Measurements from ENCODE around the gene COX7A2L. TPM values are rescaled to one million over a fixed set of nuclear protein-coding genes. Genes with fewer than 3 reads are reported as not detected.

Gene COX7A2L
- total RNA-seq, 6 donors from 2014 or later: 57.0 to 123 (median 85.7) TPM

DNA sequence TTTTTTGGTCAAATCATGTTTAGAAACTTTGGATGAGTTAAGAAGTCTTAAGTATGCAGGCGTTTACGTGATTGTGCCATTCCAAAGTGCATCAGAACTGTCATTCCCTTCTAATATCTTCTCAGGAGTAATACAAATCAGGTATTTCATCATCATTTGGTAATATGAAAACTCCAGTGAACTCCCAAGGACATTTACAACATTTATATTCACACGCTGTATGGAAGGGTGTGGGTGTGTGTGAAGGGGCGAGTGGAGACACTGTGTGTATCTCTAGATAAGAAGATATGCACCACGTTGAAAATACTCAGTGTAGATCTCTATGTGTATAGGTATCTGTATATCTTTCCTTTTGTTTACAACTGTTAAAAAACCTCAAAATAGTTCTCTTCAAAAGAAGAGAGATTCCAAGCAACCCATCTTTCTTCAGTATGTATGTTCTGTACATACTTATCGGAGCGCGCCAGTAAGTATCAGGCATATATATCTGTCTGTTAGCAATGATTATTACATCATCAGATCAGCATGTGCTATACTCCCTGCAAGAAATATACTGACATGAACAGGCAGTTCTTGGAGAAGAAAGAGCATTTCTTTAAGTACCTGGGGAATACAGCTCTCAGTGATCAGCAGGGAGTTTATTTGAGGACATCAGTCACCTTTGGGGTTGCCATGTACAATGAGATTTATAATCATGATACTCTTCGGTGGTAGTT is 29.3 kb downstream of the COX7A2L start:
- Histone ChIP-seq H3K27me3 (no peaks in the 10 kb centered on the region), H3K9me3 (no peaks in the 10 kb centered on the region), H3K27ac (no peak overlapping the region), H3K36me3 (peaks cover 0 to 83% (median 23%) of the 10 kb centered on the region in 4 donors), H3K4me3 (no peak overlapping the region), H3K4me1 (no peaks in the 10 kb centered on the region)
- TF ChIP-seq POLR2A (IDR thresholded peaks at IDR 0.05) (no peak), POLR2AphosphoS5 (IDR thresholded peaks at IDR 0.05) (no peak), EP300 (IDR thresholded peaks at IDR 0.05) (no peak)
- TF ChIP-seq, protein P1, sequence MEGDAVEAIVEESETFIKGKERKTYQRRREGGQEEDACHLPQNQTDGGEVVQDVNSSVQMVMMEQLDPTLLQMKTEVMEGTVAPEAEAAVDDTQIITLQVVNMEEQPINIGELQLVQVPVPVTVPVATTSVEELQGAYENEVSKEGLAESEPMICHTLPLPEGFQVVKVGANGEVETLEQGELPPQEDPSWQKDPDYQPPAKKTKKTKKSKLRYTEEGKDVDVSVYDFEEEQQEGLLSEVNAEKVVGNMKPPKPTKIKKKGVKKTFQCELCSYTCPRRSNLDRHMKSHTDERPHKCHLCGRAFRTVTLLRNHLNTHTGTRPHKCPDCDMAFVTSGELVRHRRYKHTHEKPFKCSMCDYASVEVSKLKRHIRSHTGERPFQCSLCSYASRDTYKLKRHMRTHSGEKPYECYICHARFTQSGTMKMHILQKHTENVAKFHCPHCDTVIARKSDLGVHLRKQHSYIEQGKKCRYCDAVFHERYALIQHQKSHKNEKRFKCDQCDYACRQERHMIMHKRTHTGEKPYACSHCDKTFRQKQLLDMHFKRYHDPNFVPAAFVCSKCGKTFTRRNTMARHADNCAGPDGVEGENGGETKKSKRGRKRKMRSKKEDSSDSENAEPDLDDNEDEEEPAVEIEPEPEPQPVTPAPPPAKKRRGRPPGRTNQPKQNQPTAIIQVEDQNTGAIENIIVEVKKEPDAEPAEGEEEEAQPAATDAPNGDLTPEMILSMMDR (IDR thresholded peaks at IDR 0.05): no peak
- WGBS, 2 donors: 88% methylated on average over 9 of the region's 9 CpGs
- DNase-seq: no peak
- ATAC-seq (ENCODE audit: low FRiP score in 2 of 2): no peak

DNA sequence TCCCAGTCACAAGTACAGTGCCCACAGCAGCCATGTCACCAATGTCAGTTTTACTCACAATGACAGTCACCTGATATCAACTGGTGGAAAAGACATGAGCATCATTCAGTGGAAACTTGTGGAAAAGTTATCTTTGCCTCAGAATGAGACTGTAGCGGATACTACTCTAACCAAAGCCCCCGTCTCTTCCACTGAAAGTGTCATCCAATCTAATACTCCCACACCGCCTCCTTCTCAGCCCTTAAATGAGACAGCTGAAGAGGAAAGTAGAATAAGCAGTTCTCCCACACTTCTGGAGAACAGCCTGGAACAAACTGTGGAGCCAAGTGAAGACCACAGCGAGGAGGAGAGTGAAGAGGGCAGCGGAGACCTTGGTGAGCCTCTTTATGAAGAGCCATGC is 31.3 kb downstream of the COX7A2L start:
- Histone ChIP-seq H3K4me1 (no peaks in the 10 kb centered on the region), H3K36me3 (peaks cover 0 to 79% (median 21%) of the 10 kb centered on the region in 4 donors), H3K27ac (no peak overlapping the region), H3K4me3 (no peak overlapping the region), H3K27me3 (no peaks in the 10 kb centered on the region), H3K9me3 (no peaks in the 10 kb centered on the region)
- 95 to 97% methylated on average over 5 of the region's 5 CpGs for WGBS, 2 donors
- TF ChIP-seq, protein P1 (IDR thresholded peaks at IDR 0.05): no peak
- no peak for TF ChIP-seq EP300 (IDR thresholded peaks at IDR 0.05)
- TF ChIP-seq POLR2A (IDR thresholded peaks at IDR 0.05): no peak
- no peak for TF ChIP-seq POLR2AphosphoS5 (IDR thresholded peaks at IDR 0.05)
- ATAC-seq (ENCODE audit: low FRiP score in 2 of 2) (no peak), DNase-seq (no peak)

DNA sequence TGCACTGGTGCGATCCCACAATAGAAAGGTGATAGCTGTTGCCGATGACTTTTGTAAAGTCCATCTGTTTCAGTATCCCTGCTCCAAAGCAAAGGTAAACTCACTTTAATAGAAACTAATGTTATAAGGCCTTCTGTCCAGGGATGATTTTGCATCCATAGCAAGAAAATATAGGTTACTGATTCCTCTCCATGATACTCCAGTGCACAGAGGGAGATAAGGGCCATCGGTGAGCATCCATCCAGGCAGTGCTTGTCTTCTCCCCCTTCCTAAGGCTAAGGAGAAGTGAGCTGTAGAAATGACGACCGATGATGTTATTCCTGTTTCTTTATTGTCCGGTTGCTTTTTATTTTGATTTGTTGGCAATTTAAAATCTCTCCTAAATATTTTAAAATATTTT is 32.1 kb downstream of the COX7A2L start:
- Histone ChIP-seq H3K36me3 (peaks cover 0 to 71% (median 21%) of the 10 kb centered on the region in 4 donors), H3K9me3 (no peaks in the 10 kb centered on the region)

DNA sequence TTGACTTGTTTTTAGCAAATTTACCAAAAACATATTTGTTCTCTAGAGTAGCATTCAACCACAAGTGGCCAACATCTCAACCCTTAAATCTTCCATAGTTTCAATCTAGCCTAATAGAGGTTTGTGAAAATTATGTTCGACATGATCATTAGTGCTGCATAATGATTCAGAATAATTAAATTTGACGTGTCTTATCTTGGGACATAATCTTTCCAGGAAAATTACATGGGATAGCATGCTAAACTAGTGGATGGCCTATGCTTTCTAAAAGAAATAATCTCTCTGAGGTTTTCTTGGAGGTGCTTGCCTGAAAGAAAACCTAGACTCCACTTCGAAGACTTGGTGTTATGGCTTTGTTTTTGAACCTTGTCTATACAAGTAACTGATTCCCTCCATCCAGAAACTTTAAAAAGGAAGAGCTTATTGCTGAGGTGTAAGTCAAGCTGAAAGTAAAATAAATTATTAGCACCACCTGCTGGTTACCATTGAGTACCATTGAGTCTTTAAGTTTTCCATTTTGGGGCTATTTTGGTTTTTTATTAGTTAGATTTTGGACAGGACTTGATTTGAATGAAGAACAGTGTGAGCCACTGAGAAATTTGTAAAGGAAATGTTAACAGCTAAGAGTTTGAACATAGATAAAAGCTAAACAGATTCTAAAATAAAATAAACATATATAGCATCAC is 32.7 kb downstream of the COX7A2L start:
- Histone ChIP-seq H3K9me3 (no peaks in the 10 kb centered on the region), H3K36me3 (peaks cover 0 to 65% (median 21%) of the 10 kb centered on the region in 4 donors), H3K27me3 (no peaks in the 10 kb centered on the region), H3K4me1 (no peaks in the 10 kb centered on the region), H3K4me3 (no peak overlapping the region), H3K27ac (no peak overlapping the region)
- DNase-seq (no peak), ATAC-seq (ENCODE audit: low FRiP score in 2 of 2) (no peak)
- 66 to 83% methylated on average over 3 of the region's 3 CpGs for WGBS, 2 donors
- TF ChIP-seq EP300 (IDR thresholded peaks at IDR 0.05): no peak
- TF ChIP-seq, protein P1 (IDR thresholded peaks at IDR 0.05): peak in 4 of 6 experiments; percentile 12 to 37 (median 29)

More for the DNA sequence above, 32.1 kb downstream of the COX7A2L start:
- Histone ChIP-seq H3K4me1 (no peaks in the 10 kb centered on the region), H3K27me3 (no peaks in the 10 kb centered on the region), H3K27ac (no peak overlapping the region), H3K4me3 (no peak overlapping the region)
- no peak for ATAC-seq (ENCODE audit: low FRiP score in 2 of 2)
- no peak for TF ChIP-seq POLR2AphosphoS5 (IDR thresholded peaks at IDR 0.05)
- no peak for TF ChIP-seq EP300 (IDR thresholded peaks at IDR 0.05)
- DNase-seq: no peak
- WGBS, 2 donors: 93 to 95% methylated on average over 6 of the region's 6 CpGs

DNA sequence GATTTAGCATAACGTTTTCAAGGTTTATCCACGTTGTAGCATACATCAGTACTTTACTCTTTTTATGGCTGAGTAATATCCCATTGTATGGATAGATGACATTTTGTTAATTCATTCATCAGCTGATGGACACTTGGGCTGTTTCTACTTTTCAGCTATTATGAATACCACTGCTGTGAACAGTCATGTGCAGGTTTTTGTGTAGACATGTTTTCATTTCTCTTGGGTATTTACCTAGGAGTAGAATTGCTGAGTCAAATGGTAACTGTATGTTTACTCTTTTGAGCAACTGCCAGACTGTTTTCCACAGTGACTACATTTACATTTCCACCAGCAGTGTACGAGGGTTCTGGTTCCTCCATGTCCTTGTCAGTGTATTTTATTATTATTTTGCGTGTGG is 33.9 kb downstream of the COX7A2L start:
- Histone ChIP-seq H3K4me3 (no peak overlapping the region), H3K27ac (no peak overlapping the region), H3K36me3 (peaks cover 0 to 53% (median 16%) of the 10 kb centered on the region in 4 donors), H3K4me1 (no peaks in the 10 kb centered on the region), H3K9me3 (no peaks in the 10 kb centered on the region), H3K27me3 (no peaks in the 10 kb centered on the region)
- 76 to 80% methylated on average over 4 of the region's 4 CpGs for WGBS, 2 donors
- ATAC-seq (ENCODE audit: low FRiP score in 2 of 2): no peak
- no peak for DNase-seq
- TF ChIP-seq POLR2AphosphoS5 (IDR thresholded peaks at IDR 0.05): no peak
- TF ChIP-seq, protein P1 (IDR thresholded peaks at IDR 0.05): no peak
- no peak for TF ChIP-seq EP300 (IDR thresholded peaks at IDR 0.05)
